GM19023 (cell line): ENCODE data around the gene SOAT1.

Source experiments
- ATAC-seq: cut with Tn5 transposase; IDR thresholded peaks from one replicate; pipeline ENCODE4 v1.9.1; 2021; ENCODE audit warnings: mild to moderate bottlenecking, moderate library complexity; ENCODE audit not compliant: unreplicated experiment

SOAT1 gene

GRCh38 chr1:179303200-179303785, 9.7 kb downstream of the SOAT1 start:
- ATAC-seq = no peak

GRCh38 chr1:179305450-179305849, 11.9 kb downstream of the SOAT1 start:
- ATAC-seq = no peak

- no peak for ATAC-seq
Observed at GRCh38 chr1:179310291-179310690, 16.7 kb downstream of the SOAT1 start.

DNA sequence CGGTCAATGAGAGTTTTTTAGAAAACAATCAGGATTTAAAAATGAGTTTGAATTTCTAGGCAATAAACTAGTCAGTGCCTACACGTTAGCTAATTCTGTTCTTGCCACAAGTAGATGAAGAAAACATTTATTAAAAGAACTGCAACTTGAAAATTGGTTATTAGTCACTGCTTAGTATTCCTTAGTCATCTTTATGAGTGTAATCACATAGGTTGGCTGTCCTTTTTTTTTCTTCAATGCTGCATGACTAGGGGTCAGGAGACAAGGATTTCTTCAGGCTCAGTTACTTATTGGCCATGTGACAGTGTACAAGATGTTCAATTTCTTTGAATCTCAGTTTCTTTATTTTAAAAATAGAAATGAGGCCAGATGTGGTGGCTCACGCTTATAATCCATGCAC, 17.1 kb downstream of the SOAT1 start:
- no peak for ATAC-seq

DNA sequence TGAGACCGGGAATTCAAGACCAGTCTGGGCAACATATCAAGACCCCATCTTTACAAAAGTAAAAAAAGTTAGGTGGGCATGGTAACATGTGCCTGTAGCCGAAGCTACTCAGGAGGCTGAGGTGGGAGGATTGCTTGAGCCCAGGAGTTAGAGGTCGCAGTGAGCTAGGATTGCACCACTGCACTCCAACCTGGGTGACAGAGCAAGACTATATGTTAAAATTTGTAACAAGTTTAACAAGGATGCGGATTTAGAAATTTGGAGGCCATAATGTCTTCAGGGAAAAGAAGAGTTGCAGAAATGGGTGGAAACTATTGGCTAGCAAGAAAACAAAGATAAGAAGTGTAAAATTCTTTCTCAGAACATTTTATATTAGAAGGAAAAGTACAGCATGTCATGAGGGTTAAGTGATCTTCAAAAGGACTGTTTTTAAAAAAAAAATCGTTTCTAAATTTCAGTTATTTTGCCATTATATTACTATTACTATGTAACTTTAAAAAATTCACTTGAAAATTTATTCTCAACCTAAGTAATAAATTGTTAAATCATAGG, 17.6 kb downstream of the SOAT1 start:
- no peak for ATAC-seq

GRCh38 chr1:179313004-179313403, 19.4 kb downstream of the SOAT1 start:
- ATAC-seq = no peak

GRCh38 chr1:179314928-179315327, 21.3 kb downstream of the SOAT1 start:
- no peak for ATAC-seq

DNA sequence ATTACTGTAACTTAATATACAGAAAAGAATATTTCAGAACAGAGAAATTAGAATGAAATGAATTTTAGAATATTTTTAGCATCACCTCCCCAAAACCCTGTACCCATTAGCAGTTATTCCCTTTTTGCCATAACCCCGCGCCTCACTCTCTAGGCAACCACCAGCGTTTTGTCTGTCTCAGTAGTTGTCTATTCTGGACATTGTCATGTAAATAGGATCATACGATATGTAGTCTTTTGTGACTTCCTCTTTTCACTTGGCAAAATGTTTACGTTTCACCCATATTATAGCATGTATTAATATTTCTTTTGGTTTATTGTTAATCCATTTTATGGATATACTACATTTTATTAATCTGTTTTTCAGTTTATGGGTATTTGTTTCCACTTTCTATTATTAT, 24.9 kb downstream of the SOAT1 start:
- no peak for ATAC-seq

GRCh38 chr1:179321533-179322216, 28.1 kb downstream of the SOAT1 start:
- no peak for ATAC-seq

- no peak for ATAC-seq
Observed at GRCh38 chr1:179322557-179322956, 29.0 kb downstream of the SOAT1 start.

DNA sequence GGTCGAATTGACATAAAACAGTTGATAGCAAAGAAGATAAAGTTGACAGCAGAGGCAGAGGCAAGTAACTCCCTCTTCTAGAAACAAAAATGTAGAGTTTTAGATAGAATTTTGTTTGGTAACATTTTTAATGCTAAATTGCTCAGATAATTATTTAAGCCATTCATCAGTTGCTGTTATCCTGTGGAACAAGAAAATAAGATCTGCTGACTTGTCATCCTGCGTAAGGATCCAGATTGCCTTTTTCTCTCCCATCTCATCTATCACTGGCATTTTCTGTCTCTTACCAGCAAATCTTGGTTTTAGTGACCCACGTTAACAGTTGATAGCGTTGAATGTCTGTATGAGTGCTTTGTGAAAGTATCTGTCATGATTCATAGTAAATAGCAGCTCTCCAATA, 29.8 kb downstream of the SOAT1 start:
- no peak for ATAC-seq

- ATAC-seq = no peak
Observed at GRCh38 chr1:179325836-179326235, 32.2 kb downstream of the SOAT1 start.

DNA sequence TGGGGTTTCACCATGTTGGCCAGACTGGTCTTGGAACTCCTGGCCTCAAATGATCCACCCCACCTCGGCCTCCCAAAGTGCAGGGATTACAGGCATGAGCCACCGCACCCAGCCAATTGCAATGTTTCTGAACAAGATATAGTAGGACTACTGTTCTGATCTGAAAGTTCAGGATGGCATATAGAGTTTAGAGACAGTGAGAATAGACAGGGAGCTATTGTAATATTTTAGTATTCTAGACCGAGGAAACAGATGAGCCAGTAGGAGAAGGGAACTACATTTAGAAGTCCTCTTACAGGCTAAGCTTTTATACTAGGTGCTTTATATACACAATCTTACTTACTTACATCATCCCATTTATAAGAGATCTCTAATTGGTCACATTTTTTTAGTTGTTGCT, 33.1 kb downstream of the SOAT1 start:
- no peak for ATAC-seq

GRCh38 chr1:179327196-179327595, 33.6 kb downstream of the SOAT1 start:
- ATAC-seq = no peak

DNA sequence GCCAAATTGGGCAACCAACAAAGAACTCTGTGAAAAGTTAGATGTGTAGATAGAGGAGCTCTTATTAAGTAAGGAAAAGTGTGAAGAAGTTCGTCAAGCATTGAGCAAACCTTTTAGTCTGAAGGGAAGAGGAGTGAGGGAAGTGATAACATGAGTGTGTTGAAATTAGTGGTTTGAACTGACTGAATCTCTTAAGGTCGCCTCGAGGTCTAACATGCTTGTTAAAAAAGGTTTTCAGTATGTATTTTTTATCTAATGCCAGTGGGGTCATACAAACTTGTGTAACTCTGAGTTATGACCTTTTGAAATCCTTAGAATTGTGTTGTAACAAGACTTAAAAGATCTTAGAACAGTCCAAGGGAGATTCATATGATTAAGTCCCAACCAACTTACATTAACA, 34.1 kb downstream of the SOAT1 start:
- ATAC-seq = no peak

- ATAC-seq = no peak
Observed at GRCh38 chr1:179329862-179330261, 36.3 kb downstream of the SOAT1 start.

DNA sequence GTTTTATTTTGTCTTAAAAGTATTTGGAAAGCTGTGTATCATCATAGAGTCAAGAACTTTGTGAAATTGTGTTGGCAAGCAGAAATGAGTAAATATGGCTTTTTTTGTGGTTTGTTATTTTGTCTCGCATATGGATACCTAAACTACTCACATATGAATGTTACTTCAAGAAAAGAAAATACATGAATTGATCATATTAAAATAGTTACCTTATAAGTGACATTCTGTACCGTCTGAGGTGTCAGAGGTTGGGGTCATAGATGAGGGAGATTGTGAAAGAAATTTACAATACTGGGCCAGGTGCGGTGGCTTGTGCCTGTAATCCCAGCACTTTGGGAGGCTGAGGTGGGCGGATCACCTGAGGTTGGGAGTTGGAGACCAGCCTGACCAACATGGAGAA, 40.8 kb downstream of the SOAT1 start:
- no peak for ATAC-seq

- ATAC-seq = no peak
Observed at GRCh38 chr1:179337288-179337687, 43.7 kb downstream of the SOAT1 start.

GRCh38 chr1:179337942-179338560, 44.5 kb downstream of the SOAT1 start:
- ATAC-seq = no peak

GRCh38 chr1:179340918-179341317, 47.3 kb downstream of the SOAT1 start:
- ATAC-seq = no peak

- no peak for ATAC-seq
Observed at GRCh38 chr1:179341943-179342547, 48.4 kb downstream of the SOAT1 start.
